GM21367 (cell line): Measurements from ENCODE around the gene UNC45A.

Source experiments
- ATAC-seq: cut with Tn5 transposase; IDR thresholded peaks from one replicate; pipeline ENCODE4 v1.9.1; 2021; ENCODE audit not compliant: unreplicated experiment

Gene UNC45A

DNA sequence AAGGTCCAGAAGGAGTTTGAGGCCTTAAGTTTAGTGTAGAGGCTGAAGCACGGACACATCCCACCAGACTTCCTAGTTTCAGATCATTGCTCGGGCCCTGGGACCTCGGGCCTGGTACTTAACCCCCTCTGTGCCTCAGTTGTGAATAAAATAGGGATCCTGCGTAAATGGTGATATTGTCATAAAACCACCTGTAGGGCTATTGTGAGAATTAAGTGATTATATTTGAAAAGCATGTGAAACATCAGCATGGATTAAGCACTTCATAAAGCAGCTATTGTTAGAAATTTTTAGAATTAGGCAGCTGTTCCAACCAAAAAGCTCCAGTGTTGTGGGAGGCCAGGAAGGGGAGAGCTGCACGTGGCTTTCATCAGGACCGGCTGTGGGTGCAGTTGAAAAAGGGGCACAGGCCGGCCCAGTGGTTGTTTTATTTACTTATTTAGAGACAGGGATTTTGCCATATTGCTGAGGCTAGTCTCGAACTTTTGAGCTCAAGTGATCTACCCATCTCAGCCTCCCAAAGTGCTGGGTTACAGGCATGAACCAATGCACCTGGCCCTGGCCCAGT lies 24.0 kb downstream of the UNC45A start:
- no peak for ATAC-seq

DNA sequence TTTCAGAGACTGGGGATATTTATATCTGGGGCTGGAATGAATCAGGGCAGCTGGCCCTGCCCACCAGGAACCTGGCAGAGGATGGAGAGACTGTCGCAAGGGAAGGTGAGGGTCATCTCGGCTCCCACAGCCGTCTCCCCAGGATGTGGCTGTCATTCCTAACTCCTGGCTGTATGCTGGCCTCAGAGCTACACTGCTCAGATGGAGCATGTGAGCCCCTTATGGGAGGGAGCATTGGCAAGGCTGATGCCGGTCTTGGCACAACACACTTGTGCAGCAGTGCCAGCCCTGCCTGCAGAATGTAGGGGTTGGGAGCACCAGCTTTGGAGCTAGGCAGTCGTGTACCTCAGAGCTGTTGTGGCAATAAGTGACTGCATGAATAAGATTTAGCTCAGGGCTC lies 24.8 kb downstream of the UNC45A start:
- ATAC-seq, result no peak

DNA sequence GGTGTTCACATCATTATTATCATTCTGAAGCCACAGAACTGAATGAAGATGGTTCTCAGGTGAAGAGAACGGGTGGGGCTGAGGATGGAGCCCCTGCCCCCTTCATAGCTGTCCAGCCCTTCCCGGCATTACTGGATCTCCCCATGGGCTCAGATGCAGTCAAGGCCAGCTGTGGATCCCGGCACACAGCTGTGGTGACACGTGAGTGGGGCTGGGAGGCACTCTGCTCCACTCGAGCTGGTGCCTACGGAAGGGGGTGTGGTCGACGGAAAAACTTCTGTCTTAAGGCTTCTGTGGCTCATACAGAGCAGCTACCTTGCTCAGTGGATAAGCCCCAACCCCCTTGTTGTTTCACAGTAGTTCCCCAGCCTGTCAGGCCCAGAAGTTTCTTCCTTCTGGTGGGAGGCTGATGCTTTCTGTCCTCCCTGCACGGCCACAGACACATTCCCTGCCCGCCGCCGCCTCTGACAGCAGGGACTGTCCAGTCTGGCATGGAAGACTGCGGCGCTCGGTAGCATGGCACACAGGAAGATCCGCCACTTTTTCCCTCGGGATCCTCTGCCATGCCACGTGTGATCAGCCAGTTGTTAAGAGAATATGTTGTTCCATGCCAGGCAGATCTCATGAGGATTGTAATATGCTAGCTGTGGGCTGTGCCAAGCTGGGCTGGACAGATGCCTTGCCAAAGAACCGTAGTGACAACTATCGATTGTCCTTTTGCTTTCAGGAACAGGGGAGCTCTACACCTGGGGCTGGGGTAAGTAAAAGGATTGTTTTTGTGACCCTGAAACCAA lies 25.4 kb downstream of the UNC45A start:
- no peak for ATAC-seq

GRCh38 chr15:90962021-90962420 lies 26.9 kb downstream of the UNC45A start:
- no peak for ATAC-seq

DNA sequence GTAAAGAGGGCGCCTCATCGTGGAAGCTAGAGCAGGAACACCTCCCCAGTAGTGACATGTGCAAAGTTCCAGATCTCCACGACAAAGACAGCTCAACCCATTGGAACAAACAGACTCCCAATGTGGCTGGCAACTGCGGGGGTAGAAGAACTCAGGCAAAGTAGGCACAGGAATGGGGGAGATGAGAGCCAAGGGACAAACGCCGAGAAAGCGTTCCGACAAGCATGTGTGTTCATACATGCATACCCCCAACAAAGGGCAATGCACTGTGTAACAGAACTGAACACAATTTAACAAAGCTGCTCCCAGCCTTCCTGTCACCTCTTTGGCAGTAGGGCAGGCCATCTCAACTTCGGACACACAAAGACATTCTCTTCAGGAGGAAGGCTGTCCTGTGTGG lies 31.2 kb downstream of the UNC45A start:
- ATAC-seq, result no peak

- no peak for ATAC-seq
These were observed 32.1 kb downstream of the UNC45A start for GRCh38 chr15:90967206-90967605.

- ATAC-seq, result no peak
These were observed 33.3 kb downstream of the UNC45A start for GRCh38 chr15:90968434-90968833.

DNA sequence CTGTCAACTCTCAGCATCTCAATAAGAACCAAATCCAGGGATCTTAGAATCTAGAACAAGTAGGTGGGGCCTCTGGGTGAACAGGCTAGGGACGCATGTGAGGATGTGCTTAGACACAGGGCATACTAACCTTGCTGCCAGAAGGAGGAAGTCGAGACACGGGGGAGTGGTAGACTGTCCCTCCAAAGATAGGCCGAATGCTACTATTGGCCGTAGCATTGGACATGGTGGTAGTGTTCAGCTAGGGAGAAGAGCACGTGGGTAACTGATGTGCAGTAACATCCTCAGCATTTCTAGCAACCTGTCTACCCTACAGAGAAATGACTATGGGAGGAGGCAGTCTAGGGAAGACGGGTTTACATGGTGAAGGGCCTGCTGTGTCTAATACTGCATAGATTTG lies 35.2 kb downstream of the UNC45A start:
- no peak for ATAC-seq

GRCh38 chr15:90972133-90972532 lies 37.0 kb downstream of the UNC45A start:
- no peak for ATAC-seq

- no peak for ATAC-seq
These were observed 39.1 kb downstream of the UNC45A start for GRCh38 chr15:90974216-90974615.

DNA sequence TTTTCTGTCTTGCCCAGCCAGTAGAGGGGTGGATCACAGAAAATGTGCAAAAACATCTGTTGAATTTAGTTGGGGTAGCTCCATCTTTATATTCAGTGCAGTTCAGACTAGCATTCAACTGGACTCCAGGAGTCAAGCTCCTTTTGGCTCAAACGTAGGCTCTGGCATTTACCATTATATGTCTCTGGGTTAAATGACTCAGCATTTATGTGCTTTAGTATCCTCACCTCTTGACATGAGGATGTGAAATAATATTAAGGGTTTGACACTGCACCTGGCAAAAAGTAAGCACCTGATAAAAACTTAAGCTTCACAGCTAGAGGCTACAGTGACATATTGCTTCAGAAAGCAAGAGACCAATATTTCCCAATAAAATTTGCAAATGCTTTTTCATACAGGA lies 44.5 kb downstream of the UNC45A start:
- no peak for ATAC-seq

DNA sequence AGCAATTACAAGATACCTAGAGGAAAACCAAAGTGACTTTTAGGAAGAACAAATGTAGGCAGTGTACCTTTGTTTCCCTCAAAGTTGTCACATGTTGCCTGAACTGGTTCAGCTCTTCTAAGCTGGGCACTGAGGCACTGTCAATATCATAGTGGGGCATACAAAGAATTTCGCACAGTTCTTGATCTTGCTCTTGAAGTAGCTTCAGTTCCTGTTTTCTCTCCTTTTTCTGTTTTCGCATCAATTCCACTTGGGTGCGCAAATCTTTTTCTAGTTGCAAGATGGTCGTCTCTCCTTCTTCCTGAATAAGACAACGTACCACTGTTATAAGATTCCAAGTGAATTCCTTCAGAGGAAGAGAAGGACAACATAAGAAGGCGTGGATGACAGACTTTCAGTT lies 46.6 kb downstream of the UNC45A start:
- peak; percentile 65 for ATAC-seq

DNA sequence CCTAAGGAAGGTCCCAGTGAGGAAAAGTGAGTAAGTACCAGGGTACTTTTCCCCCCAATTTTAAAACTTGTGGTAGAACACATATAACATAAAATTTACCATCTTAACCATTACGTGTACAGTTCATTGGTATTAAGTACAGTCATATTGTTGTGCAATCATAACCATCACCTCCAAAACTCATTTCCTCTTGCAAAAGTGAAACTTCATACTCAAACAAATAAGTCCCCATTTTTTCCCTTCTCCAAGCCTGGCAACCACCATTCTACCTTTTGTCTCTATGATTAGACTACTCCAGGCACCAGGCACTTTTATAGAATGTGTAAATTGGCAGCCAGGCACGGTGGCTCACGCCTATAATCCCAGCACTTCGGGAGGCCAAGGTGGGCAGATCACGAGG lies 47.0 kb downstream of the UNC45A start:
- peak; percentile 21 for ATAC-seq

DNA sequence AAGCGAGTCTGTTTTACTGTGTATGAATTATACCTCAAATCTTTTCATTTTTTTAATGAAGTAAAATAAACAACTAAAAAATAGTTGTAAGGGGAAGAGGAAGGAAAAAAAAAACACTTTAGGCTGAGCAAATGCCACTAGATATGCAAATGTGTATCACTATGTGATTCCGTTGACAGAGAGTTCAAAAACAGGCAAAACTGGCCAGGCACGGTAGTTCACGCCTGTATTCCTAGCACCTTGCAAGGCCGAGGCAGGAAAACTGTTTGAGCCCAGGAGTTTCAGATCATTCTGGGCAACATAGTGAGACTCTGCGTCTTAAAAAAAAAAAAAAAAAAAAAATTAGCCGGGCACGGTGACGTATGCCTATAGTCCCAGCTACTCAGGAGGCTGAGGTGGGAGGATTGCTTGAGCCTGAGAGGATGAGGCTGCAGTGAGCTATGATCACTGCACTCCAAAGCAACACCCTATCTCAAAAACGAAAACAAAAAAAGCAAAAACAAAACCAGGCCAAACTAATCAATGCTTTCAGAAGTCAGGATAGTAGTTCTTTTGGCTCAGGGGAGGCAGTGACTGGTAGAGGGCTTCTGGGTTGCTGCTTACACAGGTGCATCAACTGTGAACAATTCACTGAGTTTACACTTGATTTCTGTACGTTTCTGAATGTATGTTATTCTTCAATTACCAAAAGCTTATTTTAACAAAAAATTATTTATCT lies 51.9 kb downstream of the UNC45A start:
- ATAC-seq, result no peak

GRCh38 chr15:90987561-90988141 lies 52.6 kb downstream of the UNC45A start:
- no peak for ATAC-seq

- ATAC-seq, result no peak
These were observed 53.2 kb downstream of the UNC45A start for GRCh38 chr15:90988296-90988695.

GRCh38 chr15:90989040-90989768 lies 54.1 kb downstream of the UNC45A start:
- ATAC-seq, result no peak

- ATAC-seq, result no peak
These were observed 55.4 kb downstream of the UNC45A start for GRCh38 chr15:90990446-90990845.

- ATAC-seq, result no peak
These were observed 56.7 kb downstream of the UNC45A start for GRCh38 chr15:90991587-90992285.

DNA sequence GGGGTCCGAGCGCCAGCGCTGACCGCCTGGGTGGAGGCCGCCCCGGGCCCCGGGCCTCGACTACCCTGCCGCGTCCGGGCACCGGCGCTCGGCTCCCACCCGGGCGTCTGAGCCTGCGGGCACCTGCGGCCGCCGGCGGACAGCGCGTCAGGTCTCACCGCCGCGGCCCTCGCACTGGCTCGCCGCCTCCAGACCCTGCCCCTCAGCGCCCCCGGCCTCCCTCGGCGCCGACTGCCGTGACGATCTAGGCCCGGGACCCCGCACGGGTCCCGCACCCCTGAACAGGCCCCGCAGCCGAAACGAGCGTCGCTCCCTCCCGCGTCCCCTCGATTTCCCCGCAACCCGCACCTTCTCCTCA lies 59.0 kb downstream of the UNC45A start:
- ATAC-seq, result peak; percentile 8
